ENCODE measurements around the gene PEX5.
"Not testable (repeated sequence)": the region's sequence is repeated elsewhere in the genome, so short reads cannot be mapped to it uniquely, and the experiment has no call there.

Gene PEX5

DNA sequence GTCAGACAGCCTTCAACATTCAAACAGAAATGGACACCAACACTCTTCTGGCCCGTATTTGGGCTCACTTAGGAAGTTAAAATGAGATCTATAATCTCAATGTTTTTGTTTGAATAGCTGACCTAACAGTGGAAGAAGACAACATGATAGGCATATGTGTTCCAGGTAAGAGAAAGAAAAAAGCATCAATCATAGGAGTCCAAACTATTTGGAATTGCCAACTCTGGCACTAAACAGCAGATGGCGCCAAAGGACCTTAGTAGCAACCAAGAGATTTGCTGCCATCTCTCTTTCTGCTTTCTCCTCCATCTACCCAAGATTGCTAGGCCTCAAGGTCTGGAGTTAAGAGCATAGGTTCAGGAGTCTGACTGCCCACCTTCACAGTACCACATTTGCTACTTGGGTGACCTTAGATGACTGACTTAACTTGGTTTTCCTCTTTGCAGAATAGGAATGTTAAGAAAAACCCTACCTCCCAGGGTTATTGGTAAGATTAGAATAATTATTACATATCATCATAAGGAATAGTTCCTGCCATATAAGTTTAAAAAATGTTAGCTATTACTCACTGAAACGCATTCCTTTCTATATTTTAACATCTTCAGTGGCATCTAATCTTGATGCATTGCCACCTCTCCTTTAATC lies 30.2 kb downstream of the PEX5 start:
- DNase-seq = peak; percentile 42 to 54

DNA sequence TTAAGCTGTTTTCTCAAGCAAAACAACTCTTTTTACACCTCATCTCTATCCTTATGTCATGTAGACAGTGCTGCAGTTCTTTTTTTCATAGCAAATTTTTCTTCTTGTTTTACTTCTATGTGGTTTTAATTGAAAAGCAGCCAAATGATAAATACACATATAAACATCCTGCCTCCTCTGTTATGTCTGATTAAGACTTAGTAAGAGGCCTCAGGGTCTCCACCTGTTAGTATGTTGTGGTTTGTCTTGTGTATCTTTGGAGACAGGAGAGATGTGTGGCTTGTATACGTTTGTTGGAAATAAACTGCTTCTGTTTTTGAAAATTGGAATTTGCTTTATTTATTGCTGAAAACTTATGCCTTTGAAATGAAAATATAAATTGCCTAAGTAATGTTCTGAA lies 32.0 kb downstream of the PEX5 start:
- no peak for DNase-seq

DNA sequence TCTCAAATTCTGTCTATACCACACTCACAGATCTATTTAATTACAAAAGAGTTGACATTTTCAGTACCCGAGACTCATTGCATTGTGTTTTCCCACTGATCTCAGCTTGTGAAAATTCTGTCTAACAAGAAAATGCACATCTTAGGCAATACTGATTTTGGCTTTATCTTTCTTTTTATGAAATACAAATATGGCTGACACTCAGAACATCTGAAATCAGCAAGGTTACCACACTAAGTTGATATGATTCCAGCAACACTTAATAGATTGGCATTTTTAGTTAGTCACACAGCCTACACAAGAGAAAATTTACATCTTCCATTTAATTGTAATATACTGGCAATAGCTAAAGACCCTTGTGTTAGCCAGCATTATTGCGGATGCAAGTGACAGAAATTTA lies 40.3 kb downstream of the PEX5 start:
- DNase-seq = no peak

GRCh38 chr12:7241404-7242005 lies 52.0 kb downstream of the PEX5 start:
- DNase-seq = no peak

DNA sequence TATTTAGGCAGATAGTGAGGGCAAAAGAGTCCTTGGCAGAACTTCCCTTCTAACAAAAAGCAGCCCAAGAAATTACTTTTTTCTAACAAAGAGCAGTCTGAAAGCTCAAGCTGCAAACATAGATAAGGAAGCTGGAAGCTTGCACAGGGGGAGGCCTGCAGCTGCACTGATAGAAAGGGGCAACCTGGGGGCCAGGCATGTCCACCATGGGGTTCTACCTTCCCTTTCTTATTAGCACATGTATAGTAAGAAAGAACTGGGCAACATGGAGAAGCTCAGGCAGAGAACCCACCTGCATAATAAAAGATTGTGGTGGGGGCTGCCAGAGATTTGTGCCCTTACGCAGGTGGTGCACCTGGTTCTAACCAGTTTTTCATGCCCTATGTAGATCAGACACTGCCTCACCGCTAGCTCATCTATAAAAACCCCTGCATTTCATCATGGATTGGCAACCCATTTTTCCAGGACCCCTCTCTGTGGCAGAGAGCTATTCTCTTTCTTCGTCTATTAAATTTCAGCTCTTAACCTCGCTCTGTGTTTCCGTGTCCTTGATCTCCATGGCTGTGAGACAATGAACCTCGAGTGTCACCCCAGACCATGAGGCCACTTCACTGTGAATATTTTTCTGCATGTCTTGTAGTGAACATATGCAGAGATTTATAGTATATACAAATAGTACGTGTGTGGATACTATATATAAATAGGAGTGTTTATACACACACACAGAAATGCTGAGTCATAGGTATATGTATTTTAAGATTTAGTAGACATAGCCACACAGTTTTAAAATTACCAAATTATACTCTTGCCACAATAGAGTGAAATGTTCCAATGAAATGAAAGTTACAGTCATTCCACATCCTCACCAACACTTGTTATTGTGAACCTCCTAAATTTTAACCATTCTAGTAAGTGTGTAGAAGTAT lies 53.0 kb downstream of the PEX5 start:
- no peak for DNase-seq

DNA sequence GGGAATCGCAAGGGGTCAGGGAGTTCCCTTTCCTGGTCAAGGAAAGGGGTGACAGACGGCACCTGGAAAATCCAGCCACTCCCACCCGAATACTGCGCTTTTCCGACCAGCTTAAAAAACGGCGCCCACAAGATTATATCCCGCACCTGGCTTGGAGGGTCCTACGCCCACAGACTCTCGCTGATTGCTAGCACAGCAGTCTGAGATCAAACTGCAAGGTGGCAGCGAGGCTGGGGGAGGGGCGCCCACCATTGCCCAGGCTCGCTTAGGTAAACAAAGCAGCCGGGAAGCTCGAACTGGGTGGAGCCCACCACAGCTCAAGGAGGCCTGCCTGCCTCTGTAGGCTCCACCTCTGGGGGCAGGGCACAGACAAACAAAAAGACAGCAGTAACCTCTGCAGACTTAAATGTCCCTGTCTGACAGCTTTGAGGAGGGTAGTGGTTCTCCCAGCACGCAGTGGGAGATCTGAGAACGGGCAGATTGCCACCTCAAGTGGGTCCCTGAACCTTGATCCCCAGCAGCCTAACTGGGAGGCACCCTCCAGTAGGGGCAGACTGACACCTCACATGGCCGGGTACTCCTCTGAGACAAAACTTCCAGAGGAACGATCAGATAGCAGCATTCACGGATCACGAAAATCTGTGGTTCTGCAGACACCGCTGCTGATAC lies 62.0 kb downstream of the PEX5 start:
- not testable (repeated sequence) for DNase-seq

DNA sequence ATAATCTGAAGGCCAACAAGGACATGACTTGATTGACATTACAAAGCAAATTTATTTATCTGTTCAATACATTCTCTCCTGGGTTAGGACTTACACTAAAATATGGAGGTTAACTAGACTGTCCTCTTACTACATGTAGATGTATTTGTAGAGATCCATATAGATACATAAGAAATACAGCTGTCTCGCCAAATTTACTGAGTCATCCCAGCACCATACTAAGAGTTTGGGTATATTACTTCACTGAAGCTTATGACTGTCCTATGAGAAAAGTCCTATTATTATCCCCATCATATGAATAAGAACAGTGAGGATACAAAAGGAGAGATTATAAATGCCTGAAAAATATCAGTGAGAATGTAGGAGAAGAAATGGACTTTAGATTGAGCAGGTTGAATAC lies 69.6 kb downstream of the PEX5 start:
- DNase-seq = no peak

Data from NCI-H2081 (cell line).